IPS-18a (cell line): Measurements from ENCODE around the gene CCR7.

ENCODE experiments used
- H3K27ac ChIP-seq: one replicate; pipeline ENCODE4 v1.5.1; 2013; ENCODE audit warnings: low read length
- H3K27me3 ChIP-seq: one replicate; pipeline ENCODE4 v1.6.1; 2013; ENCODE audit warnings: mild to moderate bottlenecking, low read length; ENCODE audit not compliant: control insufficient read depth, insufficient read depth
- H3K36me3 ChIP-seq: one replicate; pipeline ENCODE4 v1.6.1; 2013; ENCODE audit warnings: low read depth, low read length; ENCODE audit not compliant: control insufficient read depth
- H3K4me1 ChIP-seq: one replicate; pipeline ENCODE4 v1.6.1; 2013; ENCODE audit warnings: low read depth, low read length; ENCODE audit not compliant: control insufficient read depth
- H3K4me3 ChIP-seq: one replicate; pipeline ENCODE4 v1.5.1; 2013; ENCODE audit warnings: low read length
- H3K9ac ChIP-seq: one replicate; pipeline ENCODE4 v1.6.1; 2013; ENCODE audit warnings: mild to moderate bottlenecking, low read length, moderate library complexity
- H3K9me3 ChIP-seq: one replicate; pipeline ENCODE4 v1.6.1; 2013; ENCODE audit warnings: low read depth, low read length; ENCODE audit not compliant: control insufficient read depth

CCR7 gene

GRCh38 chr17:40514013-40514875 lies 51.0 kb downstream of the CCR7 start:
- no peak overlapping the region for H3K9ac ChIP-seq
- peaks cover 5% of the 10 kb centered on the region for H3K4me1 ChIP-seq
- no peaks in the 10 kb centered on the region for H3K27me3 ChIP-seq
- H3K4me3 ChIP-seq, result no peak overlapping the region
- no peaks in the 10 kb centered on the region for H3K36me3 ChIP-seq
- H3K9me3 ChIP-seq, result no peaks in the 10 kb centered on the region
- H3K27ac ChIP-seq, result no peak overlapping the region

DNA sequence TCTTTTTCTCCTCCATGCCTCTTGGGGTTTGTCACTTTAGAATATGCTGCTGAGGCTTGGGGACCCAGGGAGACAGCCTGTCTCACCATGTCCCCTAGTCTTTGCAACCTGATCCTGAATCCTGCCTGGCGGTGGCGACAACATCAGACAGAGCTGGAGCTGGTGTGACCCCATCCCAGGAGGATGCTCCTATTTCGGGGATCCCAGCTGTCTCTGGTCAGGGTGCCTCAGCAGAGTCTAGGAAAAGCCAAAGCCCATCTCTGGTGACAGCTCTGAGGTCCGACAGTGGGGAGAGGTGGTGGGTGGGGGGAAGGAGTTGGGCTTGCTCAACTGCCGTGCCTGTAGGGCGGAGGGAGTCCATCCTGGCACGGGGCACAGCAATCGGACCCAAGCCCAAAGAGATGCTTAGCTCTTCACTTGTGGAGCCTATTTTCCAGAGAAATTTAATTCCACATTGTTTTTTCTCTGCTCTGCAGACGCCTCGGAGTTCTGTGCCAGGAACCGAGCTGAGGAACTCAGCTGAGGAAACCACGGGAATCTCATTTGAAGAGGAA lies 53.5 kb downstream of the CCR7 start:
- Histone ChIP-seq H3K27me3 (no peaks in the 10 kb centered on the region), H3K9me3 (no peaks in the 10 kb centered on the region), H3K9ac (no peak overlapping the region), H3K4me3 (no peak overlapping the region), H3K36me3 (no peaks in the 10 kb centered on the region), H3K27ac (no peak overlapping the region), H3K4me1 (peaks cover 5% of the 10 kb centered on the region)

DNA sequence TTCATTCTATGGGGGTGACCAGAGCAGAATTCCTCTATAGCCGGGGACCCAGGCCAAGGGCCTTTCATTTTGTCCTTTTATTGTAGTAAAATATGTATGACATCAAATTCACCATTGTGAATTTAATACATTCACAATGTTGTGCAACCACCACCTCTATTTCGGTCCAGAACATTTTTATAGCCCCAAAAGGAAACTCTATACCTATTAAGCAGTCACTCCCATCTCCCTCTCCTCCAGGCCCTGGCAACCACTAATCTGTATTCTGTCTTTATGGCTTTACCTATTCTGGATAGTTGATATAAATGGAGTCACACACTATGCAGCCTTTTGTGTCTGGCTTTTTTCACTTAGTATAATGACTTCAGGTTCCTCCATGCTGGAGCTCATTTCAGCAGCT lies 54.1 kb downstream of the CCR7 start:
- H3K27me3 ChIP-seq, result no peaks in the 10 kb centered on the region
- no peaks in the 10 kb centered on the region for H3K9me3 ChIP-seq
- no peak overlapping the region for H3K27ac ChIP-seq
- no peak overlapping the region for H3K4me3 ChIP-seq
- H3K36me3 ChIP-seq, result no peaks in the 10 kb centered on the region
- peaks cover 5% of the 10 kb centered on the region for H3K4me1 ChIP-seq
- H3K9ac ChIP-seq, result no peak overlapping the region

DNA sequence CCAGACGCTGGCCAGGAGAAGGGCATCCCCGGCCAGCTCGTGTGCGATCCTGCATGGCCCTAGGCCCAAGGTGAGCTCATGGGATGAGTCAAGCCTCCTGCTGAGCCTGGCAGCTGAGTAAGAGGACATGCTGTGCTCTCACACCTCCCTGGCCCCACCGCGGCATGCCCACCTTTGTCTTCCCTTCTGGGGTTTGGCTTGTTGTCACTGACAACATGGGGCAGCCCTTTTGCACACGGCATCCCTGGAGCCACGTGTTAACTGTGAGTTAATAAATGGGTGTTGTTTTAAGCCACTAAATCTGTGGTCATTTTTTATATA lies 55.0 kb downstream of the CCR7 start:
- H3K4me3 ChIP-seq, result no peak overlapping the region
- H3K27me3 ChIP-seq, result no peaks in the 10 kb centered on the region
- H3K9ac ChIP-seq, result no peak overlapping the region
- H3K9me3 ChIP-seq, result no peaks in the 10 kb centered on the region
- no peak overlapping the region for H3K27ac ChIP-seq
- H3K36me3 ChIP-seq, result no peaks in the 10 kb centered on the region
- H3K4me1 ChIP-seq, result peaks cover 5% of the 10 kb centered on the region

GRCh38 chr17:40509626-40510327 lies 55.5 kb downstream of the CCR7 start:
- H3K9me3 ChIP-seq, result no peaks in the 10 kb centered on the region
- H3K4me1 ChIP-seq, result peaks cover 5% of the 10 kb centered on the region
- no peak overlapping the region for H3K27ac ChIP-seq
- no peak overlapping the region for H3K4me3 ChIP-seq
- no peaks in the 10 kb centered on the region for H3K27me3 ChIP-seq
- H3K36me3 ChIP-seq, result no peaks in the 10 kb centered on the region
- H3K9ac ChIP-seq, result no peak overlapping the region

GRCh38 chr17:40506786-40507185 lies 58.5 kb downstream of the CCR7 start:
- no peak overlapping the region for H3K4me3 ChIP-seq
- peaks cover 5% of the 10 kb centered on the region for H3K4me1 ChIP-seq
- no peak overlapping the region for H3K9ac ChIP-seq
- no peaks in the 10 kb centered on the region for H3K27me3 ChIP-seq
- H3K9me3 ChIP-seq, result no peaks in the 10 kb centered on the region
- no peaks in the 10 kb centered on the region for H3K36me3 ChIP-seq
- H3K27ac ChIP-seq, result no peak overlapping the region
